ENCODE measurements around the gene TTC12.

The TTC12 gene

DNA sequence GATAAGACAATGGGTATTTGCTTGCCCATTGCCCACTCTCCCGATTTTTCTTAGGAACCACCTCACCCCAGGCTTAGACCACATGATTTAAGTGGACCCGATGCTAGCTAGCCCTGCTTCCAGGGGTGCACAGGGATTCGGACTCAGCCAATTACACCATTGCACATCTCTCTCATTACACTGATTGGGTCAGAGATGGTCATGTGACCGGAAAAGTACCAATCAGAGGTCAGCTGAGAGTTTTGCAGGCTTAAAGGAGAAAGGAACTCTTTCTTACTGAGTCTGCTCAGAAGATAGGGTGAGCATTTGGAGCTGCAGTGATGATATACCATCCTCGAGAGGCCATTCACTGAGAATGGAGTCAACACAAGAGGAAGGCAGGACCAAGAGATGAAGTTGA lies 61.0 kb downstream of the TTC12 start:
- DNase-seq (ENCODE audit: low read depth) = no peak

DNA sequence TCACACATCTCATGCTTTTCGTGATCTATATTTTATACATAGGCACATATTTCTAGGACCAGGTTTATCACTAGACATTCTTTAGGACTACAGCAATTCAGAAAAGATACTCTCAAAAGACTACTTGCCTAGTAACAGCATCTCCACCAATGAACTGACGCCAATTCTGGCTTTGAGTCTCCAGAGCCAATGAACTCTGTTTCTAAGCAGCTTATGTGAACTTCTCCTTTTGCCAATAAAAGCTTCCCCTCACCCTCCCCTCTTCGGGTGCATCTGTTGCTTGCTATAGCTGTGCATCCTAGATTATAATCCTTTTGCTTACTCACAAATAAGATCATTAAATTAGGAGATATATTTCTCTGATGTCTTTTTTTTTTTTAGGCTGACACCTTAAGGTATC lies 61.8 kb downstream of the TTC12 start:
- no peak for DNase-seq (ENCODE audit: low read depth)

- DNase-seq (ENCODE audit: low read depth) = no peak
These were observed 63.5 kb downstream of the TTC12 start for GRCh38 chr11:113377681-113378412.

DNA sequence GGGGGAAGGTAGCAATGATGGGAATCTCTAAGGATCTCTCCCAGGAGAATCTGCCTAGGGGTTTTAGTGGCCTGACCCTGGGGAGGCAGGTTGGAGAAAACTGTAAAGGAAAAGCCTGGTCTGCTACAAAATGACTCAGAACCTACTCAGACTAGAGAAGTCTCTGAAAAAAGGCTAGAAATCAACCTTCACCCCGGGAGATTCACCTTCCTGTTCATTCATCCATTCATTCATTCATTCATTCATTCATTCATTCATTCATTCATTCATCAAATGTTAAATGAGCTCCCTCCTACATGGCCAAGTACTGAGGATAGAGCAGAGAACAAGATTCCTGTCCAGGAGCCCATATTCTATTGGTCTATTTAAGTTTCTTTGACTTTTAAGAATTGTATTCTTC lies 64.3 kb downstream of the TTC12 start:
- no peak for DNase-seq (ENCODE audit: low read depth)

- DNase-seq (ENCODE audit: low read depth) = no peak
These were observed 67.7 kb downstream of the TTC12 start for GRCh38 chr11:113382121-113382520.

- no peak for DNase-seq (ENCODE audit: low read depth)
These were observed 70.2 kb downstream of the TTC12 start for GRCh38 chr11:113384551-113384950.

DNA sequence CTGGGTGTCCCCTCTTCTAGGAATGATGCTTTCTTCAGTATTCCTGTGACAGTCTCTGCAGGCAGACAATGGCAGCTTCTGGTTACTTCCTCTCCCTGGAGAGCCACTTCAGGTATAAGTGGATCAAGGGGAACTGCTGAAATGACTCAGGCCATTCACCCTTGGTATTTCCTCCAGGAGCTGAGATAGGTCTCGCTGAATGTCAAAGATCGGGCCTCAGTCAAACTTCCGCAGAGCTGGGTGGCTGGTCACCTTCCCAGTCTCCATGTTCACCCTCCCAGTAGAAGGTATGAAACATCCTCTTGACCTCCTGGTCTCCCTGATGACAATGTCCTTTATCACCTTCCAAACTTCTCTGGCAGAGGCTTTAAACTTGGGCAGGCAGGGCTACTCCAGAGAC lies 71.4 kb downstream of the TTC12 start:
- no peak for DNase-seq (ENCODE audit: low read depth)

DNA sequence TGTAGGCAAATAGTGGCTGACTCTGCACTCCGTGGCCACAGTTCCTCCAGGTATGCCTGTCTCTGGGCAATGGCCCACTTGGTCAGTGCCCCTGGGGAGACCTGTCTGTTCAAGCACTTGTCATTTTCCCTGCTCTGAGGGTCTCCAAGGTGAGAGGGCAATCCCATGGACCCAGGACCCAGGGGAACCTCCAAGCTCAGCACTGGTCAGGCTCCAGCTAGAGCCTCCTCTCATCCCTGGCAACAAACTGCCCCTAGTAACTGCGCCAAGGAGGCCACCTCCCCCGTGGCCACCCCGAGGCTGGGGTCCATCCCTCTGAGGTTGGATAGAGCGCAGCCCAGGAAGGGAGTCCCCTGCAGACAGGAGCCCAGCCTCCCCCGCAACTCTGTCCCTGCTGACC lies 72.5 kb downstream of the TTC12 start:
- DNase-seq (ENCODE audit: low read depth) = no peak

DNA sequence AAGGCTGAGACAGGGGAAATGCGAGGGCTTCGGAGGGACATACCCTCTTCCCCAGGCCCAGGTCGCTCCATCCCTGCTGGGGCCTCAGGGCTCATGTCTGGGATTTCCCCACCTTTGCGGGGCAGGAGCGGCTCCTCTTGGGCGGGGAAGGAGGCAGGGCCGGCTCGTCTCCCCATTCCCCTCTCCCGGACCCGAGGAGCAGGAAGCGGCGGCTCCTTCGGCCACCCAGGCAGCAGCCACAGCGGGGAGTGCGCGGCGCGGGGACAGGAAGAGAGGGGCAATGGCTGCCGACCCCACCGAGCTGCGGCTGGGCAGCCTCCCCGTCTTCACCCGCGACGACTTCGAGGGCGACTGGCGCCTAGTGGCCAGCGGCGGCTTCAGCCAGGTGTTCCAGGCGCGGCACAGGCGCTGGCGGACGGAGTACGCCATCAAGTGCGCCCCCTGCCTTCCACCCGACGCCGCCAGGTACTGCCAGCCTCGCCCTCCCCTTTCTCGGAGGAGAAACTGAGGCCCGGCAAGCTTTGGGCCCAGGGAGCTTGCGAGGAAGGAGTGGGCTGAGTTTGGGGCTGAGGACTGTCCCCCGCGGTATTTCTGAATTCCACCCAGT lies 73.3 kb downstream of the TTC12 start, which contains the start of gene ANKK1:
Gene ANKK1 (plus strand): TSS at position 175 of the 607 bp plus-strand sequence. CDS start 106 bp downstream, at position 281.
- DNase-seq (ENCODE audit: low read depth) = no peak

- DNase-seq (ENCODE audit: low read depth) = no peak
These were observed 74.9 kb downstream of the TTC12 start for GRCh38 chr11:113389272-113389671.

DNA sequence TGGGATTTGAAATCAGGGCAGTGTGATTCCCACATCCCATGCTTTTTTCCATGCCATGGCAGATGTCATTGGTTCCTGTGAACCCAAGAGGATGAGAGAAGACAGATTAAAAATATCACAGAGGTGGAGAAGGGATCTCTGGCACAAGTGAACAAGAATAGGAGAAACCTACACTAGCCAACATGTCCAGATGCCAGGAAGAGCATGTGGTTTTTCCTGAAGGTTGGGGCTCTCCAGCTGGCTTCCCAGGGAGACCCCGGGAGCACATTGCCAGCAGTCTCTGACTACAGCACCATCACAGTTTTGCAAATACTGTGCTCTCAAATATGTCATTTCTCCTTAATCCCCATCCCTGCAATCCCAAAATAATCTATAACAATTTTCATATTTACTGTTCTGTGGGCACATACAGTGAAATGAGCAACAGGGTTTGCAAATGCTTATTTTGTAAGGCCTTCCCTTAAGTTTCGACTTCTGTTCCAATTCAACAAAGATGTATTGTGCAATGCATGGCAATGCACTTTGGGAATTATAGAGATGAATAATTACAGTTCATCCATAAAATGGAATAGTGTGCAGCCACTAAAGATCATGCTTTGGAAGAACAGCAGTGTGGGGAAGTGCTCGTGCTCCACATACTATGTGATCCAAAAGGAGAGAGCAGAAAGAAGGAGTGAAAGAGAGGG lies 78.0 kb downstream of the TTC12 start:
- DNase-seq (ENCODE audit: low read depth) = no peak

GRCh38 chr11:113393501-113393985 lies 79.2 kb downstream of the TTC12 start:
- no peak for DNase-seq (ENCODE audit: low read depth)

- DNase-seq (ENCODE audit: low read depth) = no peak
These were observed 80.5 kb downstream of the TTC12 start for GRCh38 chr11:113394919-113395318.

DNA sequence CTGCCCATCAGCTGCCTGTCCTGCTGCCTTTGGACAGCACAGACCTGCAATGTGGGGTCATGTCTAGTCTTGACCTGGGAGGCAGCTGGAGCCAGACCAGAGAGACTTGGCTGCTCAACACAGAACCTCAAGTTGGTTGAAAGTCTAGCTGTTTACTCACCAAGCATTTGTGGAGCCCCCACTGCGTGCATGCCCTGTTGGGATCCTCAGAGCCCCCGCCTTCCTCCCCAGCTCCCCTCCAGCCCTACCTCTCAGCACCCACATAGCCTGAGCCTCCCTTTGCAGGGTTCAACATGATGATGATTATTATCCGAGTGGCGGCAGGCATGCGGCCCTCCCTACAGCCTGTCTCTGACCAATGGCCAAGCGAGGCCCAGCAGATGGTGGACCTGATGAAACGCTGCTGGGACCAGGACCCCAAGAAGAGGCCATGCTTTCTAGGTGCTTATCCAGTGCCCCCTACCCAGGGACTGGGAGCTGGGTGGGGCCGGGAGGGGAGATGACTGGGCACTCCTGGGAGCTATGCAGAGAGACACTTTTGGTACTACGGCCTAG lies 81.5 kb downstream of the TTC12 start:
- DNase-seq (ENCODE audit: low read depth) = no peak

DNA sequence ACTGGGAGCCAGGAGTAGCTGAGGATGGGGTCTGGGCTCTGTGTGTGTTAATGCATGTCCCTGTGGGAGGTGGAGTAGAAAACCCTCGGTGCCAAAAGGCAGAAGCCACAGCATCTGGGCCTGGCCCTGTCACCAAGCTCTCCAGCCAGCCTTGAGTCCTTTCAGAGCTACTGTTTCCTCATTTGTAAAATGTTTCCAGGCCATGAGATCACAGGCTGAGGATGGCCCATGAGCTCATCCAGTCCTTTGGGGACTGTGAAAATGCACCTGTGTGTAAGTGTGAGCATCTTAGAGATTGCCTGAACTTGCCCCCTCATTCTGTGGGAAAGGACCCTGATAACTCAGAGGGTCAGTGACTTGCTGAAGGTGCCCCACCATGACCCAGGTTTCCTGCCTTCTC lies 82.3 kb downstream of the TTC12 start:
- no peak for DNase-seq (ENCODE audit: low read depth)

GRCh38 chr11:113397212-113397611 lies 82.8 kb downstream of the TTC12 start:
- DNase-seq (ENCODE audit: low read depth) = no peak

DNA sequence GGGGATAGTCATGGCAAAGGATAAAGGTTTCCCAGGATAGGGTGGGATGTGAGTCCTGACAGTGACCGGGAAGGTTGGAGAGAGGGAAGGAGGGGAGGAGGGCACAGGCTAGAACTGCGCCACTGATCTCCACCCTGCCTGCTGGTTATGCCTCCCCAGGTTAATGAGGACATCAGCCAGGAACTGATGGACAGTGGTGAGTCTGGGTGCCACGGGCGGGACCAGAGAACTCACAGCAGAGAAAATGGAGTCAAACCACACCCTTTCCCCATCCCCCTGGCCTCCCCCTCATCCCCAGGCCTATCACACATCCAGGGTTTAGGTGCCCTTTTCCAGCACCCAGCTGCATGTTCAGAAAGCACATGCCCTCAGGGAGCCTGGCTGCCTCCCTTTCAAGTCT lies 83.4 kb downstream of the TTC12 start:
- no peak for DNase-seq (ENCODE audit: low read depth)

DNA sequence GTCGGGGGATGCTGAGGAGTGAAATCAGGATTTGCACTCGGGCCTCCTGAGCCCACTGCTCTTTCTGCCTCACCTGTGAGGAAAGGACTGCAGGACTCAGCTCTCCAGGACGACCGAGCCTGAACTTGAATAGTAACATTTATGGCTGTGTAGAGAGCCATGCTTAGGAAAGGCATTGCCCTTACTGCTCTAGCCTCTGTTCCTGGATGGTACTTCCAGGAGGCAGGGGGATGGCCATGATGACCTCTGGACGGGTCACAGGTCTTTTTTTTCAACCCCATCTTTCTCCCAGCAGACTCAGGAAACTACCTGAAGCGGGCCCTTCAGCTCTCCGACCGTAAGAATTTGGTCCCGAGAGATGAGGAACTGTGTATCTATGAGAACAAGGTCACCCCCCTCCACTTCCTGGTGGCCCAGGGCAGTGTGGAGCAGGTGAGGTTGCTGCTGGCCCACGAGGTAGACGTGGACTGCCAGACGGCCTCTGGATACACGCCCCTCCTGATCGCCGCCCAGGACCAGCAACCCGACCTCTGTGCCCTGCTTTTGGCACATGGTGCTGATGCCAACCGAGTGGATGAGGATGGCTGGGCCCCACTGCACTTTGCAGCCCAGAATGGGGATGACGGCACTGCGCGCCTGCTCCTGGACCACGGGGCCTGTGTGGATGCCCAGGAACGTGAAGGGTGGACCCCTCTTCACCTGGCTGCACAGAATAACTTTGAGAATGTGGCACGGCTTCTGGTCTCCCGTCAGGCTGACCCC lies 84.5 kb downstream of the TTC12 start:
- DNase-seq (ENCODE audit: low read depth) = no peak

DNA sequence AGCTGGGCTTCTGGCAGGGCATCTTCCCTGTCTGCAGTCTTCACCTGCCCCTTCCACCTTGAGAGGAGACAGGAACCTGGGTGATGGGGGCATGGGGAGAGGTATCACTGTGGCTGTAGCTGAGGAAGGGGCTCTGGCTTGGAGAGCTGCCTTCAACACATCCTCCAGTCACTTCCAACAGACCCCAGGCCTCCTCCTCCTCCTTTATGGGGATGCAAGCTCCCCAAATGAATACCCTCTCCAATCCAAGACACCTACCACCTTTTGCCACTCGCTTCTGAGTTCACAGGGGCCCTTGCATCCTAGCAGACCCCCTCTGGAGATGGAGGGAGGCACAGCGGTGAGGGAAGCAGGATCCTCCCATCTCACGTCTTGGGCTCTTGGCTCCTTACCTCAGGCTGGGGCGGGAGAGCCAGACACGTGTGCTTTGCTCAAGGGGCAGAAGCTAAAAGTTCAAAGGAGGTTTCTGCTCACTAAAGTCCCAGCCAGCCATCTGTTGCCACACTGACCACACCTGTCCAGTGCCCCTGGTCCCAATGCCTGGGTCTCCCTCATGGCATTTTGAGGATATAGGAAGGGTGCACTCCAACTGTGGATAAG lies 86.3 kb downstream of the TTC12 start:
- DNase-seq (ENCODE audit: low read depth) = no peak

DNA sequence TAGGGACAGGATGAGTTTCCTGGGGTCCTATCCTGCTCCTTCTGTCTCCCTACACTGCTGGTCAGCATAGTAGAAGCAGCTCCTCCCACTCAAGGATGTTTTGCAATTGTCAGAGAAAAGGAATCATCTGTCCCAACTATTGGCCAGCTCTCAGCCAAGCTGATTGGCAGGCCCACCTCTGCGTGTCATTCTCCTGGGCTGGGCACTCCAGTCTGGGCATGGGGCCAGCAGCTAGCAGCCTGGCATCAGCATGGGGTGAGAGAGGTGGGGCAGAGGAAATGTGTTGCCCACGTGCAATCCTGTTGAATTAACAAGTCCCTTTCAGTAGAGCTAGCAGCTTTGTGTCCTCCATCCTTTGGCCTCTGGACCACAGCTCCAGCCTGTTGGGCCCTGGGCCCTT lies 87.3 kb downstream of the TTC12 start:
- DNase-seq (ENCODE audit: low read depth) = no peak

DNA sequence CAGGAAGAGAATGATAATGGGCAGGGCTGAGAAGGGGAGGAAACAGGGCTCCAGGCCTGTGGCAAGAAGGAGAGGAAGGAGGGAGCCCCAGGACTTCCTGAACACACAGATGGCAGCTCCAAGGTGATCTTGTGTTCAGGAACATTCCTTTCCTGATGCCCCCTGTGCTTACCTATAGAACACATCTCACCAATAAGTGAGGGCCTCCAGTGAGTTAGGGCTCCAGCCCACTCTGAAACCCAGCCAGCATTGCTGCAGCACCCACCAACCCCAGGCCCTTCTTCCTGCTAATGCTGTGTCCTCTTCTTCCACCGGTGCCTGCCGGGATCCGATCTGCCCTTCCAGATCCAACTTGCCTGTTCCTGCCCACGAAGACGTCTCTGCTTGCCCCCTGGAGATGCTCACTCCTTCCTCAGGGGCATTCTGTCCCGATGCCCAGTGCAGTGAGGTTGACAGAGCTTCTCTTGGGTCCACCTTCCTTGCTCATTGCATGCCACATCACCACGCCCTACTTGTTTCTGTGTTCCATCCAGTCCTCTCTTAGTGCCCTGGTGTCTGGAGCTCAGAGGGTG lies 90.6 kb downstream of the TTC12 start:
- no peak for DNase-seq (ENCODE audit: low read depth)

Measured in activated T-helper 9 cell treated with anti-CD3 and anti-CD28 coated beads, Interleukin-2, amount 50 U/mL, for 16 hours (primary cell).